ENCODE data around the gene PRKCE. TPM values are rescaled to one million over a fixed set of nuclear protein-coding genes. Genes with fewer than 3 reads are reported as not detected.

Gene PRKCE
- total RNA-seq, 1 experiment from 2014 or later, result 12.1 TPM

GRCh38 chr2:45850558-45850957 is 199.1 kb downstream of the PRKCE start:
- Mint-ChIP-seq H3K27ac (ENCODE audit: low read depth, unreplicated experiment) (peak overlapping the region; percentile 76), H3K4me1 (ENCODE audit: insufficient read depth, unreplicated experiment) (peaks cover 45% of the 10 kb centered on the region), H3K27me3 (ENCODE audit: insufficient read depth, unreplicated experiment) (no peaks in the 10 kb centered on the region), H3K4me3 (ENCODE audit: unreplicated experiment) (no peak overlapping the region), H3K36me3 (ENCODE audit: insufficient read depth, unreplicated experiment) (peaks cover 10% of the 10 kb centered on the region), H3K9me3 (ENCODE audit: unreplicated experiment) (no peaks in the 10 kb centered on the region)
- BruUV-seq (replicated peaks), result no TSS peak
- DNase-seq (ENCODE audit: unreplicated experiment), result no peak
- ChIA-PET POLR2A (interaction anchor here (0.6 to 5.7 kb wide), 12 partner anchors 13 to 1855 kb away, joined by 3 to 60 read pairs (median 4); partner anchors contain the start of gene SRBD1), CTCF (interaction anchor here (0.6 to 4.7 kb wide), 4 partner anchors 27 to 86 kb away, joined by 3 to 15 read pairs (median 8); no protein-coding TSS in a partner anchor)
- intact Hi-C loops (cut with micrococcal nuclease), result no loop called here
- no peak for TF ChIP-seq CTCF (IDR thresholded peaks at IDR 0.05; ENCODE audit: unreplicated experiment)

DNA sequence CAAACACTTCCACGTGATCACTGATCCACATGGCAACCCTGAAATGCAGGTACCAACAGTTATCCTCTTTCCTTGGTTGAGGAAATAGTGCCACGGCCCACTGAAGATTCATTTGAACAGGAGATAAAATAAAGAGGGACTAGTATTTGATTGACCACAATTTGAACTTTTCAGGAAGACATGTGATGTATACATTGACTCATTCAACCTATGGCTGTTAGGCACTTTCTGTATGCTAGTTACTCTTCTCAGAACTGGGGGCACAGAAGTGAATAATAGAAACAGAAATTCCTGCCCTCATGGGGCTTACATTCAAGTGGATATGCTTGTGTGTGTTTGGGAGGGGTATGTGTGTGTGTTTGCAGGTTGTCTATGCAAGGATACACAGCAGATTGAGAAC is 199.6 kb downstream of the PRKCE start:
- H3K9me3 Mint-ChIP-seq (ENCODE audit: unreplicated experiment), result no peaks in the 10 kb centered on the region
- intact Hi-C loops (cut with micrococcal nuclease), result no loop called here
- BruUV-seq (replicated peaks), result no TSS peak
- POLR2A ChIA-PET, result interaction anchor here (0.6 to 5.7 kb wide), 8 partner anchors 23 to 275 kb away, joined by 3 to 60 read pairs (median 6); partner anchors contain the start of gene SRBD1
- H3K27me3 Mint-ChIP-seq (ENCODE audit: insufficient read depth, unreplicated experiment), result no peaks in the 10 kb centered on the region
- CTCF ChIA-PET, result interaction anchor here (2.4 to 4.7 kb wide), 2 partner anchors 28 to 86 kb away, joined by 9 to 15 read pairs; no protein-coding TSS in a partner anchor
- no peak overlapping the region for H3K4me3 Mint-ChIP-seq (ENCODE audit: unreplicated experiment)
- peaks cover 8% of the 10 kb centered on the region for H3K36me3 Mint-ChIP-seq (ENCODE audit: insufficient read depth, unreplicated experiment)
- no peak for TF ChIP-seq CTCF (IDR thresholded peaks at IDR 0.05; ENCODE audit: unreplicated experiment)
- peak overlapping the region; percentile 76 for H3K27ac Mint-ChIP-seq (ENCODE audit: low read depth, unreplicated experiment)
- DNase-seq (ENCODE audit: unreplicated experiment), result no peak
- peaks cover 45% of the 10 kb centered on the region for H3K4me1 Mint-ChIP-seq (ENCODE audit: insufficient read depth, unreplicated experiment)

- H3K27ac Mint-ChIP-seq (ENCODE audit: low read depth, unreplicated experiment), result peak overlapping the region; percentile 76
- peak; percentile 91 for DNase-seq (ENCODE audit: unreplicated experiment)
- TF ChIP-seq CTCF (IDR thresholded peaks at IDR 0.05; ENCODE audit: unreplicated experiment), result no peak
- no TSS peak for BruUV-seq (replicated peaks)
- H3K36me3 Mint-ChIP-seq (ENCODE audit: insufficient read depth, unreplicated experiment), result peaks cover 4% of the 10 kb centered on the region
- intact Hi-C loops (cut with micrococcal nuclease), result no loop called here
- H3K27me3 Mint-ChIP-seq (ENCODE audit: insufficient read depth, unreplicated experiment), result no peaks in the 10 kb centered on the region
- no peak overlapping the region for H3K4me3 Mint-ChIP-seq (ENCODE audit: unreplicated experiment)
- peaks cover 45% of the 10 kb centered on the region for H3K4me1 Mint-ChIP-seq (ENCODE audit: insufficient read depth, unreplicated experiment)
- ChIA-PET POLR2A (interaction anchor here (1.0 to 5.7 kb wide), 4 partner anchors 26 to 73 kb away, joined by 3 to 60 read pairs (median 4); no protein-coding TSS in a partner anchor), CTCF (interaction anchor here (2.4 to 4.7 kb wide), 2 partner anchors 28 to 85 kb away, joined by 9 to 15 read pairs; no protein-coding TSS in a partner anchor)
- no peaks in the 10 kb centered on the region for H3K9me3 Mint-ChIP-seq (ENCODE audit: unreplicated experiment)
Observed at GRCh38 chr2:45851576-45852304, 200.3 kb downstream of the PRKCE start.

DNA sequence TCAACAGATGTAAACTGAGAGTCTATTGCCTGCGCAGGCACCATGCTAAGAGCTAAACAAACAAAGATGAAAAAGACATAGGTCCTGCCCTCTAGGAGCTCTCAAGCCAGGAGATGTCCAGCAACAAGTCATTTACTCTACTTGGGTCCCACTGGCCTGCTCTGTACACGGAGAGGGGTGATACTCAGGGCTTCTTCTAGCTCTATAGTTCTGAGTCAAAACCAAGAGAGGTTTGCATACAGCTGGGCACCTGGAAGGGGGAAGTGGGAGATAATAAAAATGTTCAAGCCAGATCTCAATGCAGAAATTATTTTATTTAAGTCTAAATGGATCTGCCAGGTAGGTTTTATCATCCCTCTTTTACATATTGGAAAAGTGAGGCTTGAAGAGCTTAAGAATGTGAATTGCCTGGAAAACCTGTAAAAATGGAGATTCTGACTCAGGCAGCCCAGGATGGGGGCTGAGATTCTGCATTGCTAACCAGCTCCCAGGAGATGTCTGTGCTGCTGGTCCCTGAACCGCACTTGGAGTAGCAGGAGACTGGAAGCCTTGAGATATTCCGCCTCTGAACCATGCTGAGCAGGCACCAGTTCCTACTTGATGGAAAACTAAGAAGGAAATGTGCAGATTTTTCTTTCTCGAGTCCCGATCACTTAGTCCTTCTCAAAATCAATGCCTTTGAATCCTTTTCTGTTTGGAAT is 201.1 kb downstream of the PRKCE start:
- TF ChIP-seq CTCF (IDR thresholded peaks at IDR 0.05; ENCODE audit: unreplicated experiment), result no peak
- Mint-ChIP-seq H3K36me3 (ENCODE audit: insufficient read depth, unreplicated experiment) (peaks cover 4% of the 10 kb centered on the region), H3K27ac (ENCODE audit: low read depth, unreplicated experiment) (no peak overlapping the region), H3K27me3 (ENCODE audit: insufficient read depth, unreplicated experiment) (no peaks in the 10 kb centered on the region), H3K9me3 (ENCODE audit: unreplicated experiment) (no peaks in the 10 kb centered on the region), H3K4me3 (ENCODE audit: unreplicated experiment) (no peak overlapping the region), H3K4me1 (ENCODE audit: insufficient read depth, unreplicated experiment) (peaks cover 45% of the 10 kb centered on the region)
- no peak for DNase-seq (ENCODE audit: unreplicated experiment)
- intact Hi-C loops (cut with micrococcal nuclease), result no loop called here
- CTCF ChIA-PET, result interaction anchor here (0.6 kb wide), 2 partner anchors 32 to 62 kb away, joined by 3 read pairs; no protein-coding TSS in a partner anchor
- POLR2A ChIA-PET, result interaction anchor here (0.7 to 5.7 kb wide), 3 partner anchors 27 to 36 kb away, joined by 3 to 60 read pairs (median 3); no protein-coding TSS in a partner anchor
- no TSS peak for BruUV-seq (replicated peaks)

Measured in MCF 10A (cell line).